GM23338 (cell line): Measurements from ENCODE around the gene BMS1. TPM values are rescaled to one million over a fixed set of nuclear protein-coding genes. Genes with fewer than 3 reads are reported as not detected.

Experiments
- ATAC-seq: fragments of 200-7000 bp; cut with Tn5 transposase; 3 replicates; pipeline ENCODE4 v1.9.1; 2020
- DNase-seq: peaks from one replicate; pipeline ENCODE4 v3.0.0-alpha.2; 2015; ENCODE audit warnings: low spot score
- H2AFZ ChIP-seq: fragments of 200-600 bp; sonication (generic); 2 replicates; pipeline ENCODE4 v1.8.0; 2016; ENCODE audit warnings: antibody characterized with exemption, mild to moderate bottlenecking, moderate library complexity
- H3F3A ChIP-seq: fragments of 200-600 bp; sonication (generic); replicated peaks from 2 replicates; pipeline ENCODE4 v1.8.0; 2017; ENCODE audit warnings: antibody characterized with exemption, mixed run types, low read depth
- H3K27ac ChIP-seq: fragments of 200-600 bp; sonication (generic); 2 replicates; pipeline ENCODE4 v1.6.1; 2016; ENCODE audit warnings: low read depth
- H3K27me3 ChIP-seq: fragments of 200-600 bp; sonication (generic); 2 replicates; pipeline ENCODE4 v1.8.0; 2016; ENCODE audit warnings: mild to moderate bottlenecking, mixed run types, moderate library complexity; ENCODE audit not compliant: insufficient read depth
- H3K36me3 ChIP-seq: fragments of 200-600 bp; sonication (generic); 2 replicates; pipeline ENCODE4 v1.8.0; 2016; ENCODE audit warnings: mild to moderate bottlenecking; ENCODE audit not compliant: insufficient read depth
- H3K4me1 ChIP-seq: fragments of 200-600 bp; sonication (generic); 2 replicates; pipeline ENCODE4 v1.8.0; 2016; ENCODE audit warnings: mild to moderate bottlenecking, moderate library complexity; ENCODE audit not compliant: insufficient read depth
- H3K4me2 ChIP-seq: fragments of 200-600 bp; sonication (generic); 2 replicates; pipeline ENCODE4 v1.7.1; 2017; ENCODE audit warnings: mixed run types
- H3K4me3 ChIP-seq: fragments of 200-600 bp; sonication (generic); 2 replicates; pipeline ENCODE4 v1.6.1; 2016; ENCODE audit warnings: mixed run types
- H3K79me2 ChIP-seq: fragments of 200-600 bp; sonication (generic); replicated peaks from 2 replicates; pipeline ENCODE4 v1.8.0; 2017; ENCODE audit warnings: mild to moderate bottlenecking; ENCODE audit not compliant: insufficient read depth
- H3K9me2 ChIP-seq: fragments of 200-600 bp; sonication (generic); 2 replicates; pipeline ENCODE4 v1.8.0; 2017; ENCODE audit not compliant: insufficient read depth
- H4K20me1 ChIP-seq: fragments of 200-600 bp; sonication (generic); replicated peaks from 2 replicates; pipeline ENCODE4 v1.8.0; 2017; ENCODE audit warnings: mild to moderate bottlenecking; ENCODE audit not compliant: insufficient read depth
- H3K27ac Mint-ChIP-seq: 2 replicates; pipeline ENCODE4 v1.8.0; 2020; ENCODE audit warnings: inconsistent platforms, mild to moderate bottlenecking, moderate library complexity, mixed read lengths
- H3K27me3 Mint-ChIP-seq: 3 replicates; pipeline ENCODE4 v1.8.0; 2022; ENCODE audit warnings: low read depth, mild to moderate bottlenecking, moderate library complexity, mixed read lengths, inconsistent platforms; ENCODE audit not compliant: insufficient read depth, poor library complexity
- H3K36me3 Mint-ChIP-seq: 3 replicates; pipeline ENCODE4 v1.8.0; 2021; ENCODE audit warnings: low read depth, mild to moderate bottlenecking, inconsistent platforms, moderate library complexity, mixed read lengths
- H3K4me1 Mint-ChIP-seq: 3 replicates; pipeline ENCODE4 v1.8.0; 2020; ENCODE audit warnings: mild to moderate bottlenecking, inconsistent platforms, mixed read lengths
- H3K4me3 Mint-ChIP-seq: 3 replicates; pipeline ENCODE4 v1.8.0; 2021; ENCODE audit warnings: moderate library complexity, mild to moderate bottlenecking, inconsistent platforms, mixed read lengths
- H3K9me3 Mint-ChIP-seq: 3 replicates; pipeline ENCODE4 v1.8.0; 2020; ENCODE audit warnings: moderate library complexity, mild to moderate bottlenecking, inconsistent platforms, mixed read lengths
- CREB1 ChIP-seq: fragments of 250-450 bp; sonication (Bioruptor Pico); IDR thresholded peaks from 2 replicates; pipeline ENCODE4 v1.5.0; 2020; ENCODE audit warnings: low read depth, mild to moderate bottlenecking, moderate library complexity
- CTCF ChIP-seq, 2 experiments: fragments of 200-600 bp in 1 of 2; sonication (generic) in 1 of 2; conservative IDR thresholded peaks; 2 replicates each; pipeline versions ENCODE4 v1.5.1 to v1.6.1; 2016 to 2017; ENCODE audit warnings: antibody characterized with exemption in 2 of 2, low read depth in 2 of 2, mild to moderate bottlenecking in 2 of 2, moderate library complexity in 1 of 2
- ETS1 ChIP-seq: IDR thresholded peaks from 2 replicates; pipeline ENCODE4 v1.6.1; 2016; ENCODE audit warnings: antibody characterized with exemption
- EZH2 ChIP-seq: fragments of 200-600 bp; sonication (generic); IDR thresholded peaks from one replicate; pipeline ENCODE4 v1.8.0; 2017; ENCODE audit warnings: antibody characterized with exemption, mild to moderate bottlenecking, low read depth; ENCODE audit not compliant: unreplicated experiment
- EZH2phosphoT487 ChIP-seq: fragments of 200-600 bp; sonication (generic); IDR thresholded peaks from one replicate; pipeline ENCODE4 v1.8.1; 2018; ENCODE audit warnings: antibody characterized with exemption; ENCODE audit not compliant: unreplicated experiment
- JUNB ChIP-seq: IDR thresholded peaks from one replicate; pipeline ENCODE4 v1.6.1; 2016; ENCODE audit warnings: antibody characterized with exemption; ENCODE audit not compliant: unreplicated experiment
- NANOG ChIP-seq: IDR thresholded peaks from 2 replicates; pipeline ENCODE4 v1.6.1; 2016; ENCODE audit warnings: antibody characterized with exemption, borderline replicate concordance
- POLR2AphosphoS5 ChIP-seq: IDR thresholded peaks from 2 replicates; pipeline ENCODE4 v1.6.1; 2016; ENCODE audit warnings: antibody characterized with exemption, low read depth
- REST ChIP-seq: IDR thresholded peaks from one replicate; pipeline ENCODE4 v1.6.1; 2018; ENCODE audit warnings: antibody characterized with exemption; ENCODE audit not compliant: unreplicated experiment
- STAT1 ChIP-seq: IDR thresholded peaks from one replicate; pipeline ENCODE4 v1.6.1; 2016; ENCODE audit warnings: antibody characterized with exemption; ENCODE audit not compliant: unreplicated experiment
- ZNF114 ChIP-seq: fragments of 250-450 bp; sonication (Bioruptor Pico); IDR thresholded peaks from 2 replicates; pipeline ENCODE4 v1.5.0; 2020; ENCODE audit warnings: mild to moderate bottlenecking, moderate library complexity
- ZNF331 ChIP-seq: fragments of 250-450 bp; sonication (Bioruptor Pico); IDR thresholded peaks from 2 replicates; pipeline ENCODE4 v1.5.0; 2020; ENCODE audit warnings: low read depth, mild to moderate bottlenecking, moderate library complexity
- ZNF462 ChIP-seq: fragments of 250-450 bp; sonication (Bioruptor Pico); IDR thresholded peaks from 2 replicates; pipeline ENCODE4 v1.5.0; 2020; ENCODE audit warnings: mild to moderate bottlenecking, moderate library complexity
- polyA plus RNA-seq: library from polyadenylated mRNA; unstranded; fragments of >200 nt; fragmentation: Nextera tagmentation; extraction: Ambion mirVana; gene quantifications from 2 replicates; pipeline ENCODE4 v1.2.1, GENCODE V29; 2016
- total RNA-seq: library from RNA; depleted of rRNA; stranded (reverse); fragments of >200 nt; shearing (Covaris generic); gene quantifications from 2 replicates; pipeline ENCODE4 v1.2.3, GENCODE V29; 2014

The BMS1 gene
- total and polyA plus RNA-seq, 2 experiments from 2014 or later, result 26.4 to 37.7 TPM

GRCh38 chr10:42867571-42867970 is 85.0 kb downstream of the BMS1 start:
- H4K20me1 ChIP-seq, result no peaks in the 10 kb centered on the region
- H2AFZ ChIP-seq, result no peak overlapping the region
- TF ChIP-seq ZNF114, result no peak
- TF ChIP-seq CREB1 (CRISPR knock-in tag), result no peak
- TF ChIP-seq JUNB, result no peak
- TF ChIP-seq EZH2phosphoT487, result no peak
- no peak for TF ChIP-seq STAT1
- no peak for TF ChIP-seq POLR2AphosphoS5
- no peak for TF ChIP-seq REST
- no peak for TF ChIP-seq ZNF331 (CRISPR knock-in tag)
- TF ChIP-seq NANOG, result no peak
- no peak for TF ChIP-seq EZH2
- TF ChIP-seq ZNF462, result no peak
- no peak for TF ChIP-seq ETS1
- no peak for TF ChIP-seq CTCF (conservative IDR thresholded peaks at IDR 0.05; ENCODE audit: low read depth in 2 of 2)
- Mint-ChIP-seq H3K27ac (no peak overlapping the region), H3K36me3 (no peaks in the 10 kb centered on the region; the same call in 2 of the 3 replicates), H3K9me3 (peaks cover 2% of the 10 kb centered on the region; the same call in 2 of the 3 replicates), H3K4me1 (peaks cover 24% of the 10 kb centered on the region), H3K4me3 (no peak overlapping the region), H3K27me3 (peaks cover 20% of the 10 kb centered on the region)
- peaks cover 4% of the 10 kb centered on the region; the same call in 1 of the 2 replicates for H3K4me1 ChIP-seq
- H3K27me3 ChIP-seq, result peaks cover 18% of the 10 kb centered on the region
- no peaks in the 10 kb centered on the region for H3K9me2 ChIP-seq
- no peaks in the 10 kb centered on the region for H3K36me3 ChIP-seq
- no peak overlapping the region for H3K4me2 ChIP-seq
- H3K79me2 ChIP-seq, result no peaks in the 10 kb centered on the region
- H3F3A ChIP-seq, result no peaks in the 10 kb centered on the region
- no peak overlapping the region for H3K27ac ChIP-seq
- ATAC-seq (no peak), DNase-seq (no peak)
- no peak overlapping the region for H3K4me3 ChIP-seq
